Activated naive CD8-positive, alpha-beta T cell treated with anti-CD3 and anti-CD28 coated beads, Interleukin-2, amount 10 ng/mL, durations not matched to agents 7 days and 5 days (primary cell): ENCODE data around the gene COL17A1. TPM values are rescaled to one million over a fixed set of nuclear protein-coding genes. Genes with fewer than 3 reads are reported as not detected.

Experiments
- microRNA-seq: library from miRNA; unstranded; fragments of <30 nt; microRNA quantifications from one replicate; pipeline ENCODE4 v1.2.0, GENCODE V29; 2022
- total RNA-seq, 2 experiments: library from RNA; stranded (reverse); gene quantifications; one replicate each; pipeline ENCODE4 v1.2.3, GENCODE V29; 2021

The COL17A1 gene
- total RNA-seq, 2 experiments from 2014 or later, result not detected

Small RNAs within 50 kb of the gene (microRNA-seq; reads per million reads assigned to microRNA genes)
- gene MIR936, result not detected

Other genes with a start within 250 kb of the COL17A1 start
- gene SH3PXD2A, start 230.3 kb downstream of the COL17A1 start, total RNA-seq, result 10 to 100 TPM; 14.8 to 16.0 TPM
- gene STN1, start 167.7 kb downstream of the COL17A1 start, total RNA-seq, result 10 to 100 TPM; 53.7 to 58.5 TPM
- 10 to 100 TPM; 37.9 to 38.4 TPM for gene SLK, start 118.7 kb downstream of the COL17A1 start, total RNA-seq
- 10 to 100 TPM; 13.3 to 15.7 TPM for gene SFR1, start 36.3 kb upstream of the COL17A1 start, total RNA-seq
- gene CFAP43, start 146.5 kb upstream of the COL17A1 start, total RNA-seq, result under 1 TPM in 1 of 2 experiments, not detected in 1; 0.25 TPM
- 10 to 100 TPM; 92.2 to 97.7 TPM for gene GSTO1, start 169.0 kb upstream of the COL17A1 start, total RNA-seq
- 1 to 10 TPM; 1.4 TPM for gene GSTO2, start 183.3 kb upstream of the COL17A1 start, total RNA-seq